SK-N-DZ (cell line): ENCODE data around the gene PRR13. TPM values are rescaled to one million over a fixed set of nuclear protein-coding genes. Genes with fewer than 3 reads are reported as not detected.
A peak's percentile ranks its signal among the peaks of the same experiment; 100 is the strongest.
"Not testable (repeated sequence)": the region's sequence is repeated elsewhere in the genome, so short reads cannot be mapped to it uniquely, and the experiment has no call there.

Experiments
- DNase-seq: peaks from one replicate; pipeline ENCODE4 v3.0.0-alpha.2; 2015; ENCODE audit warnings: low spot score
- polyA plus RNA-seq, 2 experiments: library from polyadenylated mRNA; depleted of rRNA; stranded (reverse); fragments of >200 nt; gene quantifications; 2 replicates each; pipeline ENCODE4 v1.2.3, GENCODE V29; 2014

PRR13 gene, protein sequence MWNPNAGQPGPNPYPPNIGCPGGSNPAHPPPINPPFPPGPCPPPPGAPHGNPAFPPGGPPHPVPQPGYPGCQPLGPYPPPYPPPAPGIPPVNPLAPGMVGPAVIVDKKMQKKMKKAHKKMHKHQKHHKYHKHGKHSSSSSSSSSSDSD
- polyA plus RNA-seq (2014; cell fraction: cytosol; rRNA removed), result 41.3 and 50.4 TPM in 2 replicates
- polyA plus RNA-seq (2014; cell fraction: nucleus; rRNA removed), result 15.8 and 50.5 TPM in 2 replicates

DNA sequence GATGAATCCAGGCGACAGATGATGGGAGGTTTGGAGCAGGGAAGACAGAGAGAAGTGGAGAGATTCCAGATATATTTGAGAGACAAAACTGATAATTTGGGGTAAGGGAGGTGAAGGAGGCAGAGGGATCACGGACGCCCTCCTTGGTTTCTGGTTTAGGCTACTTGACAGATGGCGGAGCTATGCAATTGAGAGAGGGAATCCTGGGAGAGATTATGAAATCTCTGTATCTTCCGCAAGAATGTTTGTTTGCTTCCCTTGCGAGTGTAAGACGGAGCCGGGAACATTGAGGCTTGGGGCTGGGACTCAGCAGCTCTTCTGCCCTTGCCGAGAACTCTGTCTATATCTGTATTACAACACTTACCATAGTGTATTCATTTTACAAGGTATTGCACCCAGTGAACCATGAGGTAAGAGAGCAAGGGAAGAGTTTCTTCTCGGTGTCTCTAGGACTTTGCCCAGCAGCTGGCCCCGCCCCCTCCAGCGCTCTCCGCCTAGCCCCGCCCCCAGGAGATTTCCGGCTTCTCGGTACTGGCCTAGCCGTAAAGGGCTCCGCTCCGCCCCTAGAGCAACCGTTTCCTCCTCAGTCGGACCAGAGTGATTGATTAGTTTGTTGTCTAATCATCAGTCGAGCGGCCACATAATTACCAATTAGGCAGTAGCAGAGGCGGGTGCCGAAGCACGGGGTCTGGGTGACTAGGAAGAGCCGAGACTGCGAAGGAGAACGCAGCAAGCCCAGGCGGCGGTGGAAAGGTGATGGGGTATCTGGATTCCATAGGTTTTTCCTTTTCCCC lies at the start of gene PRR13:
TSS of gene PRR13 (plus strand) at position 695 of the 794 bp plus-strand sequence. CDS start 981 bp downstream, outside the sequence.
- peak; percentile 99 for DNase-seq

DNA sequence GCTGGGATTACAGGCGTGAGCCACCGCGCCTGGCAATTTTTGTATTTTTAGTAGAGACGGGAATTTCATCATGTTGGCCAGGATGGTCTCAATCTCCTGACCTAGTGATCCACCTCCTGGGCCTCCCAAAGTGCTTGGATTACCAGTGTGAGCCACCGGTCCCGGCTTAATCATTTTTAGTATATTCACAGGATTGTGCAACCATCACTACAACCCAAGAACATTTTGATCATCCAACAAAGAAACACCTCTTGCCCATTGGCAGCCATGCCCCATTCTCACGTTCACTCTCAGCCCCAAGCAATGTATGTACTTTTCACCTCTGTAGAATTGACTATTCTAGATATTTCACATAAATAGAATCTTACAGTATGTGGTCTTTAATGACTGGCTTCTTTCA lies 41.6 kb upstream of the PRR13 start:
- DNase-seq, result no peak

GRCh38 chr12:53402351-53402750 lies 39.2 kb upstream of the PRR13 start:
- DNase-seq, result not testable (repeated sequence)

DNA sequence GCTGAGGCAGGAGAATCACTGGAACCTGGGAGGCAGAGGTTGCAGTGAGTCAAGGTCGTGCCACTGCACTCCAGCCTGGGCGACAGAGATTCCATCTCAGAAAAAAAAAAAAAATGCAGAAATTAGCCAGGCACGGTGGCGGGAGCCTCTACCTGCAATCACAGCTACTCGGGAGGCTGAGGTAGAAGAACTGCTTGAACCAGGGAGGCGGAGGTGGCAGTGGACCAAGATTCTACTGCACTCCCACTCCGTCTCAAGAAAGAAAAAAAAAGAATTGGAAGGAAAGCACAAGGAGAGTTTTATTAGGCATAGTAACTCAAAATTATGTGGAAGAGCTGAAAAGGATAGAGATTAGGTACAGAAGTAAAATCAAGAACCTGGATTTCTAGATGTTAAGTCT lies 38.7 kb upstream of the PRR13 start:
- no peak for DNase-seq

DNA sequence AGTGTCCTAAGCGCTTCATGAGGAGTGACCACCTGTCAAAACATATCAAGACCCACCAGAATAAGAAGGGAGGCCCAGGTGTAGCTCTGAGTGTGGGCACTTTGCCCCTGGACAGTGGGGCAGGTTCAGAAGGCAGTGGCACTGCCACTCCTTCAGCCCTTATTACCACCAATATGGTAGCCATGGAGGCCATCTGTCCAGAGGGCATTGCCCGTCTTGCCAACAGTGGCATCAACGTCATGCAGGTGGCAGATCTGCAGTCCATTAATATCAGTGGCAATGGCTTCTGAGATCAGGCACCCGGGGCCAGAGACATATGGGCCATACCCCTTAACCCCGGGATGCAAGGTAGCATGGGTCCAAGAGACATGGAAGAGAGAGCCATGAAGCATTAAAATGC lies 30.6 kb upstream of the PRR13 start:
- no peak for DNase-seq

DNA sequence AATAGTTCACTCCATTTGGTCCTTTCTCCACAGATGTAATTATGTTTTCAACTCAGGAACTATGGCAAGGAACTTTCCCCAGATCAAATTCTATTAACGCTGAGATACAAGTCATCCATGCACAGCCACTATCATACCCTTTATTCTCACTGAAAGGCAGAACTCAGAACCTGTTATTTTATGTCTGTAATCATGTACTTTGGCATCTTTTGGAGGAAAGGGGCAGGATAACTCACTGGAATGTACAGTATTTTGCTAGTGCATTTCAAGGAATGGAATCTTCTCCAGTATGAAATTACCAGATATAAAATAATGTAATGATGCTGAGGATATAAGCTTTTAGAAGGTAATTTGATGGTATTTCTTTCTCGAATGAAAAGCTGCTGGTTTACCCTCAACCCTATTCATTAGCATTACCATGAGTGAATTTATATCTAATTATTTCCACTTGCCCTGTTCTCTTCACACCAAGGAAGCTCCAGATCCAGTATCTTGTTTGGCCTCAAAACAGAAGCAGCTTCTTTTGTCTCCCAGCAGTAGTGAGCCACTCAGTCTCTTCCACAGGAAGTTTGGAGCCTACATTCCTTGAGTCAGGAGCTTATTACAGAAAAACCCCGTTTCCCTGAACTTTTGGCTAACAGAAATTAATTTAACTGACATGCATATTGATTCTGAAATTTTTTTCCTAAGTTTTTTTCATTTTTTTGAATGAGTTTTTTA lies 27.9 kb upstream of the PRR13 start:
- no peak for DNase-seq

- DNase-seq, result no peak
Observed at GRCh38 chr12:53414756-53415417, 26.6 kb upstream of the PRR13 start.

DNA sequence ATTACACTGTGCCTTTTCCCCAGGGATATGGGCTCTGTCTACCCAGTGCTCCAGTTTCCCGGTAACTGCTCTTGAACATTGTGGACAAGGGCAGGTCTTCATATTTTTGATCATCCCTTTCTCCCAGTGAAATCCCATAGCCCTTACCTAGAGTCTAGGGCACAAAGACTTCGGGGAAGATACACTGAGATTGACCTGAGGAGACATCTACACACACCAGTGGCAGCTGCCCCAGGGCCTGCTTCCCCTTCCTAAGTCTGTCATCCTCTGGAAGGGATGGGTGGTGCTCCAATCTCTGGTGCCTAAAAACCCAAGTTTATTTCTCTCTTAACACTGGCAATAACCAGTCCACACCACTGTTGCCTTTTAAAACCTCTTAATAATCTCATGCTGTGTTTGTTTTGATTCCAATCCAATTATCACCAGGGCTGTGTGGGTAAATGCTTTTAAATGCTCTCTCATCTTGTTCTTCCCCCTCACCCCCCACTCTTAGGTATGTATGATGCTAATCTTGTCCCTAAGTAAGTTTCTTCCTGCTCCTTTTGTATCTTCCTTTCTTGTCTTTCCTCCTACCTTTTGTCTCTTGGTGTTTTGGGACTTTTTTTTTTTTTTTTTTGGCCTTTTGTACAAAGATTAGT lies 25.7 kb upstream of the PRR13 start:
- not testable (repeated sequence) for DNase-seq

DNA sequence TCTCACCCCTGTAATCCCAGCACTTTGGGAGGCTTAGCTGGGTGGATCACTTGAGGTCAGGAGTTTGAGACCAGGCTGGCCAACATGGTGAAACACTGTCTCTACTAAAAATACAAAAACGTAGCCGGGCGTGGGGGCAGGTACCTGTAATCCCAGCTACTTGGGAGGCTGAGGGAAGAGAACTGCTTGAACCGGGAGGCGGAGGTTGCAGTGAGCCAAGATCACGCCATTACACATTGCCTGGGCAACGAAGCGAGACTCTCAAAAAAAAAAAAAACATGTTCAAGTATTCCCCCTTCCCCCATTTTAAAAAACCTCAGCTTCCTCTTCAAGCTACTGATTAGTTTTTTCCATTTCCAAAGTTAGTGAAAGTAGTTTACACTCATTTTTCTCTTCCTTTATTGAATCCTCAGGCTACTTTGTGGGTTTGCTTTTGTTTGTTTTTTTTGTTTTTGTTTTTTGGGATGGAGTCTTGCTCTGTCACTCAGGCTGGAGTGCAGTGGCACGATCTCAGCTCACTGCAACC lies 24.2 kb upstream of the PRR13 start:
- not testable (repeated sequence) for DNase-seq

DNA sequence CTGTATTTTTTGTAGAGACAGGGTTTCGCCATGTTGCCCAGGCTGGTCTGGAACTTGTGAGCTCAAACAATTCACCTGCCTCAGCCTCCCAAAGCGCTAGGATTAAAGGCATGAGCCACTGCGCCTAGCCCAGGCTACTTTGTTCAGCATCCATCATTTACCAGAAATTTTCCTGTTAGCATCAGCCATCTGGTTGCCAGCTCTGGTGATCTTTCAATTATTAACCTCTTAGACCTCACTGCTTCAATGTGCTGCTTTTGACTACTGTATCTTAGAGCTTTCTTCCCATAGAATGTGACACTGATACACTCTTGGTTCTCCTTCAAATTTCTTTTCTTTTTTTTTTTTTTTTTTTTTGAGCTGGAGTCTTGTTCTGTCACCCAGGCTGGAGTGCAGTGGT lies 23.3 kb upstream of the PRR13 start:
- no peak for DNase-seq

GRCh38 chr12:53419756-53420155 lies 21.8 kb upstream of the PRR13 start:
- DNase-seq, result no peak

GRCh38 chr12:53422247-53422646 lies 19.3 kb upstream of the PRR13 start:
- DNase-seq, result not testable (repeated sequence)

DNA sequence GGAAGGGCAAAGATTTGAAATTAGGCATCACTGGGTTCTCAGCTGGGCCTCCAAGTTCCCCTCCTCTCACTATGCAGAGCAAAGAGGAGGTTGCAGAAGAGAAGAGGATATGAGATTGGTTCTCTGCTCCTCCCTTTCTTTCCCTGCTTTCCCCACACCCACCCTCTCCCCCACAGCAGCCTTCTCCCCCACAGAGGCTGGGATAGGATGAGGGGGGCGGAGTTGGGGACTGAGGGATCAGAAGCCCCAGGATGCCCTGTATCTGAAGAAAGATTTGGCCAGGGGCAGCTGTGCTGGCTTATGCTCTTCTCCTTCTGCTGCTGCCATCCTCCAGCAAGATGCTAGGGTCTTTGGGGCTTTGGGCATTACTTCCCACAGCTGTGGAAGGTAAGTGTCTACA lies 17.9 kb upstream of the PRR13 start, which contains the start of gene AMHR2:
TSS of gene AMHR2 (plus strand) at position 259 of the 400 bp plus-strand sequence. CDS start at position 339, 80 bp downstream.
- no peak for DNase-seq

DNA sequence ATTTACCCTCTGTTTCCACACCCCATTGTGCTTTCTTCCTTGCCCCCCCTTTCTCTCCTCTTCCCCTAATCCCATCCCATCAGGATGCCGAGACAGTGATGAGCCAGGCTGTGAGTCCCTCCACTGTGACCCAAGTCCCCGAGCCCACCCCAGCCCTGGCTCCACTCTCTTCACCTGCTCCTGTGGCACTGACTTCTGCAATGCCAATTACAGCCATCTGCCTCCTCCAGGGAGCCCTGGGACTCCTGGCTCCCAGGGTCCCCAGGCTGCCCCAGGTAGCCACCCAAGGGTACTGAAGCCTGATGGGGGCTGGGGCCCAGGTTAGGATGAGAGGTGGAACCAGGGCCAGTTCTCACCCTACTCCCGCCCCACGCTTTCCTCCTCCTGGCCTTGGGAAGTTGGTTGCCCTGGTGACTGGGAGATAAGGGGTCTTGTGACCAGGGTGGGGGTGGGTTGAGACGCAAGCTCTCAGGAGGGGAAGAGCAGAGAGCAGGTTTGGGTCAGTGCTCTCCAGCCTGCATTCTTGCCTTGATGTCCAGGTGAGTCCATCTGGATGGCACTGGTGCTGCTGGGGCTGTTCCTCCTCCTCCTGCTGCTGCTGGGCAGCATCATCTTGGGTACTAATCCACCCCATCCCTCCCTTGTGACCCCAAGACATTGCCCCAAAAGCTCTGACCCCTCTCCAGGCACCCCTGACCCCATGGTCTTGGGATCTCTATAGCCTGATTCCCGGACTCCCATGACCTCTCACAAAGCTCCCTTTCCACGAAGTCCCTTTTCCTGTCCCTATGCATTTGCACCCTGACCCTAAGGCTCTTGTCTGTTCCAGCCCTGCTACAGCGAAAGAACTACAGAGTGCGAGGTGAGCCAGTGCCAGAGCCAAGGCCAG lies 16.7 kb upstream of the PRR13 start:
- peak; percentile 51 for DNase-seq

GRCh38 chr12:53425515-53426150 lies 15.9 kb upstream of the PRR13 start:
- DNase-seq, result no peak

- DNase-seq, result no peak
Observed at GRCh38 chr12:53427905-53428594, 13.5 kb upstream of the PRR13 start.

DNA sequence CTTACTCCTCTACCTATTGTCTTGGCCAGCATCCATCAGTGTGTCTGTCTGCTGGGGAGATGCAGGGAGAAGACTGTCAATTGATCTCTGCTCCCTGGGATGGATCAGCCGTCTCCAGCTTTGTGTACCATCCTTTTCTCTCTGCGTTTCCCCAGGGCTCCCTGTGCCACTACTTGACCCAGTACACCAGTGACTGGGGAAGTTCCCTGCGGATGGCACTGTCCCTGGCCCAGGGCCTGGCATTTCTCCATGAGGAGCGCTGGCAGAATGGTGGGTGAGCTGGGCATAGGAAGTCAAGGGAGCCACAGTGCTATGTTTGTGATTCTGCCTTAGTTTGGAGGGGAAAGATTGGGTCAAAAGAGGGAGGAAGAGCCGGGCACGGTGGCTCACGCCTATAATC lies 12.8 kb upstream of the PRR13 start:
- DNase-seq, result no peak

DNA sequence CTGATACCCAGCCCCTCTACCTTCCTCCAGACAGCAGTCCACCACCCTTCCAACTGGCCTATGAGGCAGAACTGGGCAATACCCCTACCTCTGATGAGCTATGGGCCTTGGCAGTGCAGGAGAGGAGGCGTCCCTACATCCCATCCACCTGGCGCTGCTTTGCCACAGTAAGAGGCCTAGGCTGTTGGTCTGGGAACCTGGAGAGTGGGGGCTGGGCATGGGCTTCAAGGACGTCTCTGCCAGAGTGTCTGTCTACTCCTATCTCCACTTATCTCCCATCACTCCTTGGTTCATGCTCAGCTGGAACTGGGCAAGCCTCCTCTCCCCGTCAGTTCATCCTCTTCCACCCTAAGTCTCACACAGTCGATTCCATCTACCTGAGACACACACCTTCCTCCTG lies 11.4 kb upstream of the PRR13 start:
- DNase-seq, result no peak

DNA sequence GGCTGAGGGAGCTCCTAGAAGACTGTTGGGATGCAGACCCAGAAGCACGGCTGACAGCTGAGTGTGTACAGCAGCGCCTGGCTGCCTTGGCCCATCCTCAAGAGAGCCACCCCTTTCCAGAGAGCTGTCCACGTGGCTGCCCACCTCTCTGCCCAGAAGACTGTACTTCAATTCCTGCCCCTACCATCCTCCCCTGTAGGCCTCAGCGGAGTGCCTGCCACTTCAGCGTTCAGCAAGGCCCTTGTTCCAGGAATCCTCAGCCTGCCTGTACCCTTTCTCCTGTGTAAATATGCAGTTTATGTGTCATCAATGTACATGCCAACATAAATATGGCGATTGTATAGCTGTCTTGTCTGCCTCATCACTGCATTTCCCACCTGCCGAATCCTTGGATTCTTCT lies 10.3 kb upstream of the PRR13 start:
- DNase-seq, result no peak
